Karpas-422 (cell line): ENCODE measurements around the gene CLMP. TPM values are rescaled to one million over a fixed set of nuclear protein-coding genes. Genes with fewer than 3 reads are reported as not detected.
"Not testable (repeated sequence)": the region's sequence is repeated elsewhere in the genome, so short reads cannot be mapped to it uniquely, and the experiment has no call there.

ENCODE experiments used
- DNase-seq: peaks from one replicate; pipeline ENCODE4 v3.0.0-alpha.2; 2015
- H2AFZ ChIP-seq: fragments of 200-600 bp; sonication (generic); 2 replicates; pipeline ENCODE4 v1.6.1; 2014; ENCODE audit warnings: antibody characterized with exemption, low read length, mixed read lengths
- H3K27ac ChIP-seq: fragments of 200-600 bp; sonication (generic); 2 replicates; pipeline ENCODE4 v1.5.1; 2014; ENCODE audit warnings: mild to moderate bottlenecking, low read length, moderate library complexity
- H3K27me3 ChIP-seq: fragments of 200-600 bp; sonication (generic); 2 replicates; pipeline ENCODE4 v1.6.1; 2014; ENCODE audit warnings: low read length, mixed read lengths
- H3K36me3 ChIP-seq: fragments of 200-600 bp; sonication (generic); 2 replicates; pipeline ENCODE4 v1.6.1; 2014; ENCODE audit warnings: low read length, mixed read lengths; ENCODE audit not compliant: insufficient read depth
- H3K4me1 ChIP-seq: fragments of 200-600 bp; sonication (generic); 2 replicates; pipeline ENCODE4 v1.6.1; 2014; ENCODE audit warnings: mild to moderate bottlenecking, low read length, mixed read lengths
- H3K4me2 ChIP-seq: fragments of 200-600 bp; sonication (generic); 2 replicates; pipeline ENCODE4 v1.6.1; 2014; ENCODE audit warnings: low read length, low read depth, mild to moderate bottlenecking; ENCODE audit not compliant: poor library complexity, severe bottlenecking
- H3K4me3 ChIP-seq: fragments of 200-600 bp; sonication (generic); 2 replicates; pipeline ENCODE4 v1.5.1; 2014; ENCODE audit warnings: mild to moderate bottlenecking, antibody characterized with exemption, low read length, mixed read lengths
- H3K79me2 ChIP-seq: fragments of 200-600 bp; sonication (generic); 2 replicates; pipeline ENCODE4 v1.6.1; 2014; ENCODE audit warnings: mild to moderate bottlenecking, low read length, mixed read lengths
- H3K9ac ChIP-seq: fragments of 200-600 bp; sonication (generic); 2 replicates; pipeline ENCODE4 v1.6.0; 2014; ENCODE audit warnings: low read length
- H3K9me2 ChIP-seq: fragments of 200-600 bp; sonication (generic), shearing (Covaris generic); replicated peaks from 2 replicates; pipeline ENCODE4 v1.6.0; 2014; ENCODE audit warnings: mild to moderate bottlenecking, low read length, moderate library complexity; ENCODE audit not compliant: insufficient read depth
- H3K9me3 ChIP-seq: fragments of 300-700, 200-600 bp; sonication (generic); 2 replicates; pipeline ENCODE4 v1.6.1; 2014; ENCODE audit warnings: low read length, mixed read lengths
- H4K20me1 ChIP-seq: fragments of 200-600 bp; sonication (generic); 2 replicates; pipeline ENCODE4 v1.6.1; 2014; ENCODE audit warnings: mild to moderate bottlenecking, antibody characterized with exemption, low read length, low read depth; ENCODE audit not compliant: insufficient read depth
- total RNA-seq: library from RNA; depleted of rRNA; stranded (reverse); fragments of >200 nt; shearing (Covaris generic); gene quantifications from 2 replicates; pipeline ENCODE4 v1.2.3, GENCODE V29; 2014; ENCODE audit warnings: low replicate concordance

Gene CLMP
- total RNA-seq, 1 experiment from 2014 or later, result not detected

- H3K4me3 ChIP-seq, result no peak overlapping the region
- H2AFZ ChIP-seq, result no peak overlapping the region
- H3K36me3 ChIP-seq, result no peaks in the 10 kb centered on the region
- peaks cover under 1% of the 10 kb centered on the region; the same call in 1 of the 2 replicates for H3K4me1 ChIP-seq
- H3K9me2 ChIP-seq, result no peaks in the 10 kb centered on the region
- no peak overlapping the region for H3K4me2 ChIP-seq
- no peak overlapping the region for H3K9ac ChIP-seq
- no peaks in the 10 kb centered on the region for H3K9me3 ChIP-seq
- no peaks in the 10 kb centered on the region for H3K79me2 ChIP-seq
- no peaks in the 10 kb centered on the region for H4K20me1 ChIP-seq
- H3K27me3 ChIP-seq, result no peaks in the 10 kb centered on the region
- no peak overlapping the region for H3K27ac ChIP-seq
- no peak for DNase-seq
Measured at GRCh38 chr11:123163621-123164020, 31.4 kb downstream of the CLMP start.

- H3K4me1 ChIP-seq, result no peaks in the 10 kb centered on the region
- no peaks in the 10 kb centered on the region for H4K20me1 ChIP-seq
- no peaks in the 10 kb centered on the region for H3K9me2 ChIP-seq
- H3K9me3 ChIP-seq, result no peaks in the 10 kb centered on the region
- H3K36me3 ChIP-seq, result no peaks in the 10 kb centered on the region
- no peak overlapping the region for H3K4me2 ChIP-seq
- DNase-seq, result no peak
- no peak overlapping the region for H2AFZ ChIP-seq
- no peak overlapping the region for H3K4me3 ChIP-seq
- no peaks in the 10 kb centered on the region for H3K79me2 ChIP-seq
- H3K27ac ChIP-seq, result no peak overlapping the region
- H3K27me3 ChIP-seq, result no peaks in the 10 kb centered on the region
- no peak overlapping the region for H3K9ac ChIP-seq
Measured at GRCh38 chr11:123161376-123162030, 33.5 kb downstream of the CLMP start.

- Histone ChIP-seq H3K9me2 (no peaks in the 10 kb centered on the region), H3K27me3 (no peaks in the 10 kb centered on the region), H3K4me3 (no peak overlapping the region), H3K9ac (no peak overlapping the region), H3K9me3 (no peaks in the 10 kb centered on the region), H3K4me1 (no peaks in the 10 kb centered on the region), H2AFZ (no peak overlapping the region), H3K79me2 (no peaks in the 10 kb centered on the region), H3K36me3 (no peaks in the 10 kb centered on the region), H3K27ac (no peak overlapping the region), H4K20me1 (no peaks in the 10 kb centered on the region), H3K4me2 (no peak overlapping the region)
- no peak for DNase-seq
Measured at GRCh38 chr11:123159183-123159857, 35.7 kb downstream of the CLMP start.

GRCh38 chr11:123158033-123159003, 36.7 kb downstream of the CLMP start:
- Histone ChIP-seq H3K36me3 (no peaks in the 10 kb centered on the region), H3K9me2 (no peaks in the 10 kb centered on the region), H3K79me2 (no peaks in the 10 kb centered on the region), H3K4me2 (no peak overlapping the region), H3K27ac (no peak overlapping the region), H4K20me1 (no peaks in the 10 kb centered on the region), H2AFZ (no peak overlapping the region), H3K4me3 (no peak overlapping the region), H3K9ac (no peak overlapping the region), H3K9me3 (no peaks in the 10 kb centered on the region), H3K4me1 (no peaks in the 10 kb centered on the region), H3K27me3 (no peaks in the 10 kb centered on the region)
- DNase-seq, result no peak

GRCh38 chr11:123152951-123153350, 42.1 kb downstream of the CLMP start:
- no peak overlapping the region for H3K4me2 ChIP-seq
- no peaks in the 10 kb centered on the region for H3K36me3 ChIP-seq
- H3K9me3 ChIP-seq, result no peaks in the 10 kb centered on the region
- no peak overlapping the region for H3K4me3 ChIP-seq
- H3K9ac ChIP-seq, result no peak overlapping the region
- H3K79me2 ChIP-seq, result no peaks in the 10 kb centered on the region
- no peaks in the 10 kb centered on the region for H3K27me3 ChIP-seq
- no peak overlapping the region for H2AFZ ChIP-seq
- no peaks in the 10 kb centered on the region for H4K20me1 ChIP-seq
- H3K9me2 ChIP-seq, result no peaks in the 10 kb centered on the region
- H3K27ac ChIP-seq, result no peak overlapping the region
- DNase-seq, result no peak
- H3K4me1 ChIP-seq, result no peaks in the 10 kb centered on the region

- not testable (repeated sequence) for H3K27ac ChIP-seq, H3K4me3 ChIP-seq, H3K9me2 ChIP-seq, H4K20me1 ChIP-seq, H3K4me1 ChIP-seq, H3K36me3 ChIP-seq, H3K9me3 ChIP-seq, H2AFZ ChIP-seq, H3K27me3 ChIP-seq, H3K9ac ChIP-seq, H3K79me2 ChIP-seq, H3K4me2 ChIP-seq, DNase-seq
Measured at GRCh38 chr11:123152346-123152745, 42.7 kb downstream of the CLMP start.

GRCh38 chr11:123151796-123152195, 43.3 kb downstream of the CLMP start:
- no peaks in the 10 kb centered on the region for H3K36me3 ChIP-seq

GRCh38 chr11:123151366-123151765, 43.7 kb downstream of the CLMP start:
- Histone ChIP-seq H3K9me2 (no peaks in the 10 kb centered on the region), H2AFZ (no peak overlapping the region), H4K20me1 (no peaks in the 10 kb centered on the region), H3K36me3 (no peaks in the 10 kb centered on the region), H3K4me3 (no peak overlapping the region), H3K79me2 (no peaks in the 10 kb centered on the region), H3K9me3 (no peaks in the 10 kb centered on the region), H3K27ac (no peak overlapping the region), H3K27me3 (no peaks in the 10 kb centered on the region), H3K9ac (no peak overlapping the region), H3K4me1 (no peaks in the 10 kb centered on the region), H3K4me2 (no peak overlapping the region)
- DNase-seq, result no peak

More at GRCh38 chr11:123151796-123152195, 43.3 kb downstream of the CLMP start:
- Histone ChIP-seq H3K79me2 (no peaks in the 10 kb centered on the region), H3K4me2 (no peak overlapping the region), H3K9ac (no peak overlapping the region), H4K20me1 (no peaks in the 10 kb centered on the region), H3K27ac (no peak overlapping the region), H3K9me2 (no peaks in the 10 kb centered on the region), H3K27me3 (no peaks in the 10 kb centered on the region), H2AFZ (no peak overlapping the region), H3K9me3 (no peaks in the 10 kb centered on the region), H3K4me1 (no peaks in the 10 kb centered on the region), H3K4me3 (no peak overlapping the region)
- DNase-seq, result no peak
